HG02840 (cell line): ENCODE data around the gene DUOX1.

Source experiments
- ATAC-seq: cut with Tn5 transposase; IDR thresholded peaks from one replicate; pipeline ENCODE4 v1.9.1; 2021; ENCODE audit warnings: mild to moderate bottlenecking, moderate library complexity, moderate number of reproducible peaks; ENCODE audit not compliant: unreplicated experiment, low FRiP score

DUOX1 gene

DNA sequence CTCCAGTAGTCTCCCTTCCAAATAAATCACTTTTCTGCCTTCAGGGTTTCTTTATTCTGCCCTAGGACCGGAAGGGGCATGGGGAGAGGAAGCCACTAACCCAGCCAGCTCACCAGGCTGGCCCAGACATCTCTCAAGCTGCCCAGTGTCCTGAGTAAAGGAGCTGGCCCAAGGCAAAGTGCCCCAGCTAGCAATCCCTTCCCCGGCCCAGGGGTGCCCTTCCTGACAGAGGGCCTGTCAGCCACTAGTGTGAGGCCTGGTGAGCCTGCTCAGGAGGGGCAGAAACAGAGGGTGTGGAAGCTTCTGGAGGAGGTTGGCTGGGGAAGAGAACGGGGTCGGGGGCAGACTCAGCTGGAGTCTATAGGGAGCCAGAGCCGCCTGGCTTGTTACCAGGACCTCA is 35.7 kb downstream of the DUOX1 start:
- ATAC-seq: no peak

DNA sequence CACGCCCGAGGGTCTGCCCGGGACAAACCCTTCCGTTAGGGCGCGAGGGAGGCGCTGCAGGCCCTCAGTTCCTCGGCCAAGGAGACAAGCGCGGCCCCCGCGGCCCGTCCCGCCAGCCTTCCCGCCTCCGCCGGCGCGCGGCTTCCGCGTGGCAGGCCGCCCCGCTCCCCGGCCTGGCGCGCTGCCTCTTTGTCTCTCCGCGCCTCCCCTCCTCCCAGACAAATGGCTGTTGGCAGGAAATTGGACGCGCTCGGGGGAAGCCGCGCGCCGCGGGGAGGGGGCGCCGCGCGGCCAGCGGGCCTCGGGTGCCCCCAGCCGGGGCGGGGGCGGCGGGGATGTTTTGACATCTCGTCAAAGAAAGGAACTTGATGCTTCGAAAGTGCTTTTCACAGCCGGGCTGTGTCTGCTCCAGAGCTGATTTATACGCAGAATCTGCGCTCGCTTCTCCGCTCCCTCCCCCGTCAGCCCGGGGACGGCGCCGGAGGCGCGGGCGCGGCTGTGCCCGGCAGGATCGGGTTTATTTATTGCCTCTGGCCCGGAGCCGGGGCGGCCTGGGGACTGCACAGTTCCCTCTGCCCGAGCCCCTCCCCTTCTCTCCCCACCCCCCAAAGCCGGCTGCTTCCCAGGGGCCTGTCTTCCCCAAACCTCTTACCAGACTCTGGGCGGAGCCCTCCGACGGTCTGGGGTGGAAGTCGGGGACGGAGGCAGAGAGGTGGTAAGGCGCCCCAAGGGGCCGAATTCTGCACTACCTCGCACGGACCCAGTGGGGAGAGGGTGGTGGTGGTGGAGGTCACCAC is 37.2 kb downstream of the DUOX1 start:
- peak; percentile 75 for ATAC-seq

GRCh38 chr15:45167631-45168205 is 37.9 kb downstream of the DUOX1 start:
- ATAC-seq: no peak

DNA sequence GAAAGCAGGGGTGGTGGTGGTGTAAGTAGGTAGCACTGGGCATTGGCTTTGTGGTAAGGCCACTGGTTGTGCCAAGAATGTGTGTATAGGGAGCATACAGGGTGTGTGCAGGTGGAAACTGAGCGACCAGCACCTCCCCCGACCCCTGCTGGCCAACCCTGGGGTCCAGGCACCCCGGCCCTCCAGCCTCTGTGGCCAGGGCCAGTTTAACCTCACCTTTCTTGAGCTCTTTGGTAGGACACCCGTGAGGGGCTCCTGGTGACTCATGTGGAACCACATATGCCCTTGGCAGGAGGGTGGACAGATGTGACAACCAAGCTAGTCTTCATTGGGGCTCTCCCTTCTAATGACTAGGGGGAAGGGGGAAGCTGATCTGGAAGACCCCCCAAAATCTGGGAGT is 38.5 kb downstream of the DUOX1 start:
- ATAC-seq: no peak

GRCh38 chr15:45168751-45169551 is 39.2 kb downstream of the DUOX1 start:
- no peak for ATAC-seq

GRCh38 chr15:45169608-45170480 is 40.0 kb downstream of the DUOX1 start:
- no peak for ATAC-seq

GRCh38 chr15:45171912-45172311 is 42.1 kb downstream of the DUOX1 start:
- ATAC-seq: no peak

- ATAC-seq: no peak
These were observed 44.3 kb downstream of the DUOX1 start for GRCh38 chr15:45174069-45174468.

DNA sequence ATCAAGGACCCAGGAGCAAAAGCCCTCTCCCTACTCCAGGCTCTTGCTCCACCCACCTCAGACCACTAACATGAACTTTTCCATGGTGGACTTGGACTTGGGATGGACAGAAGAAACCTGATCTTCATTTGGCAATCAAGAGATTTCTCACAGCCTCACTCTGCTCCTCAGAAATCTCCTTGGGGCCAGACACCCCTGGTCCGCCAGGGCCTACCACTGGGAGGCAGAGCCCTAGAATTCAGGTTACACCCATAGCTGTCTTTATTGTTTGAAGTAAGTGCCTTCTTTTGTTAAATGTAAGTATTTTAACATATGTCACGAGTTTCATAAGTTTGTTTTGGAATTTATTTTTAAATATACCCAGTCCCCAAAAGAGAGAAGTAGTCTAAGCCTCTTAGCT is 44.8 kb downstream of the DUOX1 start:
- ATAC-seq: no peak

- ATAC-seq: no peak
These were observed 47.5 kb downstream of the DUOX1 start for GRCh38 chr15:45177285-45177684.

DNA sequence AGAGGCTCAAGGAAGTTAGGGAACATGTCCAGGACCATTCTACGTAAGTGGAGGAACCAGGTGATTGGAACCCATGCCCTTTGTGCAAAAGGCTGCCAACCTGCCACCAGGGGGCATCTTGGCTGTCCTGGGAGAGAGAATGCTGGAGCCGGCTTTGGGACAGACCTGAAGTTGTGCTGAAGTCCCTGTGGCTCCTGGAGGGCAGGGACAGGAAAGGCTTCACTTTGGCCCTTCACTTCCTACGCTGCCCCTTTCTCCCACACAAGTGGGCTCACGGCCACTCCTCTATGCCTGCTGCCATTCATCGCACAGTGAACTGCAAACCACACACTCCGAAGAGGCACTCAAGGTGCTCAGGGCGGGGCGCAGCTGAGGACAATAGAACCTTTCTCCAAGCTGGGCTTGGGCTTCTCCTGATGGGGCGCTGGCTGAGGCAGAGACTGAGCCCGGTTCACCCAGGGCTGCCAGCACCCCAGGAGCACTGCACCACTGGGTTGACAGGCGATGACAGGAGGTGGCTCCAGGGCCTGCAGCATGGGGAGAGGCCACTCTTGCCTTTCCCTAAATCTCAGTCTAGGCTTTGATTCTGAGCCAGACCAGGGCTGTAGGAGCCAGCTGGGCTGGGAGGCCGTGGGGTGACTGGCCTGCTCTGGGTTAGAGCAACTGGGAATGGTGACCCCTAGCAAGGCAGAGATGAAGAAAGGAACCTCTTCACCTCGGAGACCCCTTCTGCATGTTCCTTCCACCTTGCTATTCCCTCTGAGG is 49.6 kb downstream of the DUOX1 start:
- no peak for ATAC-seq

- no peak for ATAC-seq
These were observed 50.4 kb downstream of the DUOX1 start for GRCh38 chr15:45180201-45180600.

- no peak for ATAC-seq
These were observed 51.0 kb downstream of the DUOX1 start for GRCh38 chr15:45180648-45181436.

DNA sequence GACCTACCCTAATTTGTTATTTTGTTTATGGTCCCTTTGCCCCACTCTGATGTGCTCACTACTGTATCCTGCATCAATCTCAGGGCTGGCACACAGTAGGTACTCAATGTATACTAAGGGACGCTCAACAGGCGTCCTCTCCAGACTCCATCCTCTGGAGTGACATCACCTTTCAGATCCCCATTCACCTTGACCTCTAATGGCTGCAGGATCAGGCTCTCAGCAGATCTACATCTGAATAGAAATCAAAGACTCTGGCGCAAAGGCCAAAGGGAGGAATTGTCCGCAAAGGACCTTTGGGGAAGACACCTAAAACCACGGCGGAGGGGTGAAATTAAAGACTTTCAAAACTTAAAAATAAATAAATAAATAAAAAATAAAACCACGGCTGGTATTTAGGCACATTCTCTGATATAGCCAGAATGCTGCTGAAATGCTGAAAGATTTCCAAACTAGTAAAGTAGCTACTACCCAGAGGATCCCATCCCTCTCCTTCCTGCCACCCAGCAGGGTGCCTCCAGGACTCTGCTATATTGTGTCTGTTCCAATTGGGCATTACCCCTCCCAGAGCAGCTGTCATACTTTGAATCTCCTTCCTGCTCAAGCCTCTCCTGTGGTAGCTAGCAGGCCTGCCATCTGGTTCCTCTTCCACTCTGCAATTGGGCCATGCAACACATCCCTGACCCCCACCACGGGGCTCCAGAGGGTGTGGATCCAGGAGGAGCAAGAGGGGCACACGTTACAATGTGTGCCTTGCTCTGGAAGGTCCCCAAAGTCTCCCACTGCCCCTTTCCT is 51.9 kb downstream of the DUOX1 start:
- no peak for ATAC-seq

- no peak for ATAC-seq
These were observed 53.2 kb downstream of the DUOX1 start for GRCh38 chr15:45182996-45183395.

- no peak for ATAC-seq
These were observed 53.7 kb downstream of the DUOX1 start for GRCh38 chr15:45183511-45183910.

- no peak for ATAC-seq
These were observed 54.8 kb downstream of the DUOX1 start for GRCh38 chr15:45184562-45185041.
